NCI-H748 (cell line): ENCODE measurements around the gene SNX2.
"Not testable (repeated sequence)": the region's sequence is repeated elsewhere in the genome, so short reads cannot be mapped to it uniquely, and the experiment has no call there.

Experiments
- DNase-seq: peaks from one replicate; lab custom pipeline; 2025; ENCODE audit not compliant: unreplicated experiment; lab: John Stamatoyannopoulos, UW

The SNX2 gene, protein sequence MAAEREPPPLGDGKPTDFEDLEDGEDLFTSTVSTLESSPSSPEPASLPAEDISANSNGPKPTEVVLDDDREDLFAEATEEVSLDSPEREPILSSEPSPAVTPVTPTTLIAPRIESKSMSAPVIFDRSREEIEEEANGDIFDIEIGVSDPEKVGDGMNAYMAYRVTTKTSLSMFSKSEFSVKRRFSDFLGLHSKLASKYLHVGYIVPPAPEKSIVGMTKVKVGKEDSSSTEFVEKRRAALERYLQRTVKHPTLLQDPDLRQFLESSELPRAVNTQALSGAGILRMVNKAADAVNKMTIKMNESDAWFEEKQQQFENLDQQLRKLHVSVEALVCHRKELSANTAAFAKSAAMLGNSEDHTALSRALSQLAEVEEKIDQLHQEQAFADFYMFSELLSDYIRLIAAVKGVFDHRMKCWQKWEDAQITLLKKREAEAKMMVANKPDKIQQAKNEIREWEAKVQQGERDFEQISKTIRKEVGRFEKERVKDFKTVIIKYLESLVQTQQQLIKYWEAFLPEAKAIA

DNA sequence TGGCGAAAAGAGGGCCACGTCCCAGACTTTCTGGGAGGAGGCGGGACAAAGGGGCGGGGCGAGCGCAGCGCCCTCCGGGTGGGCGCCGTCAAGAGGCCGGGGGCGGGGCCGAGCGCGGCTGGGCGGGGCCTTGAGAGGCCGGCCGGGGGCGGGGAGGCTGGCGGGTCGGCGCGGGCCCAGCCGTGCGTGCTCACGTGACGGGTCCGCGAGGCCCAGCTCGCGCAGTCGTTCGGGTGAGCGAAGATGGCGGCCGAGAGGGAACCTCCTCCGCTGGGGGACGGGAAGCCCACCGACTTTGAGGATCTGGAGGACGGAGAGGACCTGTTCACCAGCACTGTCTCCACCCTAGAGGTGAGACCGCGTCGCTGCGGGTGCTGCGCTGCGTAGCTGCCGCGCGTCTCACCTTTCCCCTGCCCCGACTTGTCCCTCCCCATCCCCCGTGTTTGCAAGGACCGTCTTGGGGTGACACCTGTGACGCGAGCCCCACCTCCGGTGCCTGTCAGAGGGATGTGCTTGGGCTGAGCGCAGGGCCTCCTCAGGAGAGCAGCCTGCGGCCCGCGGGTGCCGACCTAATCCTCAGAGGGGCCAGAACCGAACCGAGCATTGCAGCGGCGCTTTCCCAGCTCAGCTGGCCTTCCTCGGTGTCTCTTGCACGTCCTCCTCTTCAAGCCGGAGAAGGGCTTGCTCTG, at the start of gene SNX2:
Gene SNX2 (plus strand): TSS at position 220 of the 689 bp plus-strand sequence. CDS start 24 bp downstream, at position 244.
- peak; percentile 90 for DNase-seq

DNA sequence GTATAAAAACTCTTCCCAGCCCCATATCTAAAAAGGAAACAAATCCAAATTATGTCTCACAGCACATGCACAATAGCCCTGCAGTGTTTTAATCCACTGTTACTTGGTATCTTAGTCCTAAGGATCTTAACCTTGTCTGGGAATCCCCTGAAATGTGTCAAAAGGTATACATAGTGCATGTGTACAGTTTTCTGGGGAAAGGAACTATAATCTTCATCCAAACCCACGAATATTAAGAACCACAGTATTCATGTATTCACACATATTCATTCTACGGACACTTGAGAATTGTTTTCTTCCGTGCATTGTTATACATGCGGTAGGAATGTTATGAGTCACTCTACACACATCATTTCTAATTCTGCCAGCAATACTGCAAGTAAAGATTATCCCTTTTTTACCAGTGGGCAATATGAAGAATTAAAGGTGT, 47.8 kb upstream of the SNX2 start:
- no peak for DNase-seq

DNA sequence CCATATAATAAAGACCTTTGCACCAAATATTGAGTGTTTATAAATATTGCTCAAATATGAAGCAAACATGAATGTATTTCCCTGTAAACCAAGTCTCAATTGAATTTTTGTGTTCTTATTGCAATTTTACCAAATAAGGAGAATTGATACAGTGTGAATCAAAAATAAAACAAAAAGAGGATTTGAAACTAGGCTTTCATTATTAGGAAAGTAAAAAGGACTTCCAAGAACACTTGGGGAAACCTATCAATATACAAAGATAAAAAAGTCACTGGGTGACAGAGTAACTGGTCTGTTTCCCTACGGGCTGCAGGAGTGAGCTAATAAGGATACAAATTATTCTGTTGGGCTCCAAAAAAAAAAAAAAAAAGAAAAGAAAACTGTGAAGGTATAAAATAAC, 44.8 kb upstream of the SNX2 start:
- no peak for DNase-seq

DNA sequence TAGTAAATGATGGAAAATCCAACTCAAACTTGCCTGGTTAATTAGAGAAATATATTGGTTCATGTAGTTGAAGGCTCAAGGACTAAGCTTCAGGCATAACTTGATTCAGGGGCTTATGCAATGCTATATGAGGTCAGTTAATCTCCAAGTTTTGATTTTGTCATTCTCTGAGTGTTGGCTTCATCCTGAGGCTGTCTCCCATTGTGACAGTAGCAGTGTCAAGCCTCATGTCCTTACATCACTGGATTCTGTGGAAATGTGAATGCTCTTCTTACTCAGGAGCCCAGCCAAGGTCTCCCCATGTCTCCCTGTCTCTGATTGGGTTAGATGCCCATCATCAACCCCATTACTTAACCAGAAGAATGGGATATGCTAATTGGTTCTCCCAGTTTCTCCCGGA, 44.4 kb upstream of the SNX2 start:
- DNase-seq, result no peak

DNA sequence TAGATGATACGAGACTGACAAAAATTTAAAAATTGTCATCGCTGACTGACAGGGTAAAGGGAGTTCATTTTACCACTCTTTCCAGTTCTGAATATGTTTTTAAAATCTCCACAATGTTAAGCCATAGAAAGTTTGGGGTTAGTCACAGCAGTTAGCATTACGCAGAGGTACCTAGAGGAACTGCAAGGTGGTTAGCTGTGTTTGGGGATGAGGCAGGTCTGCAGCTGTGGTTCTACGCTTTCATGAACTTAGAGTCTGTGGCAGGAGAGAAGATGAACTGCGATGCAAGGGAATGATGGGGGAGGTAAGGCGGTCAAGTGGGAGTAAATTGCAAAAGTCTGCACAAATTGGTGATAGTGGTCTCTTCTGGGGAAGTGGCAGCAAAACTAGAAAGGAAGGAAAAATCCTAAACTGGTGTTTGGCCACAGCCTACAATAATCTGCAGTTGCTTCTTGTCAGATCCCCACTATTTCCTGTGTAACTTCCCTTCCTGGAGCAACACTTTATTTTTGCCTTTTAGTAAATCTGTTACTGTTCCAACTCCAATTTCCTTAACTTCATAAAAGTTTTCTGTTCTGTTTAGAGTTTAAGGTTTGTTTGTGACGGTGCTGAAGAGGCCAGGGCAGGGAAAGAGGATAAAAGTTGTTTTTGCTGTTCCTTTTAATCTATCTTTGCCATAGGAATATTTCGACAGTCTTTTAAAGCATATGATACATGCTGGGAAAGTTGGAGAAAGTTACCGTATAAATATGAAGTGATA, 38.6 kb upstream of the SNX2 start:
- no peak for DNase-seq

DNA sequence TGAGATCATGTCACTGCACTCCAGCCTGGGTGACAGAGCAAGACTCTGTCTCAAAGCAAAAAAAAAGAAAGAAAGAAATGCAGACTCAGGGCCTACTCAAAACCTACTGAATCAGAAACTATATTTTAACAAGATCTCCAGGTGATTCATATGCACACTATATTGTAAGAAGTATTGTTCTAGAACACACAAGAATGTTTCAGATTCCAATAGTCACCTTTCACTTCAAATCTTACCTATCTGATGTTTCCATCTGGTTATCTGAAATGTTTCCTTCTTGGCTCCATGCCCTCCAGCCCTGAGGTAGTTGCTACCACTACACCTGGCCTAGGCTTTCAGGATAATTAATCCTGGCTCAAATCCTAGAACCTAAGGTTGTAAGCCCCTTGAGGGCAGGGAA, 36.8 kb upstream of the SNX2 start:
- no peak for DNase-seq

DNA sequence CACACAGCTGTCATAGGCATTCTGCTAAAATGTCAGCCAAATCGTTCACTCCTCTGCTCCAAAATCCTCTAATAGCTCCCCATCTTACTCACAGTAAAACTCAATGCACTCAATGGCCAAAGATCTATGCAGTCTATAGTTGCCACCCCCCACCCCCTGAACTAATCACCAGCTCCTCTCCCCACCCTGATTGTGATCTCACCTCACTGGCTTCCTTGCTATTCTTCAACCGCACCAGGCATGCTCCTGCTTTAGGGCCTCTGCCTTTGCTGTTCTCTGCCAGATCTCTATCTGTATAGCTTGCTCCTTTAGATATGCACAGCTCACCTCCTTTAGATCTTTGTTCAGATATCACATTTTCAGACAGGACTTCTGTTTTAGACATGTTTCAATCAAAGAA, 33.2 kb upstream of the SNX2 start:
- DNase-seq, result no peak

DNA sequence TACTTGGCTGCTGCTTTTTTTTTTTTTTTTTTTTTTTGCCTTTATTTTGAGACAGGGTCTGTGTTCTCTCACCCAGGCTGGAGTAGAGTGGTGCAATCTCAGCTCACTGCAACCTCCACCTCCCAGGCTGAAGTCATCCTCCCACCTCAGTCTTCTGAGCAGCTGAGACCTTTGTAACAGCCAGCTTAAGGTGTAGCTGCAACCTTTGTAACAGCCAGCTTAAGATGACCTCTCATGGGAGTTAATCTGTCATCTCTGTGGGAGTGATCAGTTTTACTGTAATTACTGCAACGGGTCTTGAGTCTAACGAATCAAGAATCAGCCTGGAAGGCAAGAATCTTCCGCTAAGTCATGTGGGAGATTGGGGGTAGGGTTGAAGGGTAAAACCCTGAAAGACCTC, 31.6 kb upstream of the SNX2 start:
- DNase-seq, result no peak

DNA sequence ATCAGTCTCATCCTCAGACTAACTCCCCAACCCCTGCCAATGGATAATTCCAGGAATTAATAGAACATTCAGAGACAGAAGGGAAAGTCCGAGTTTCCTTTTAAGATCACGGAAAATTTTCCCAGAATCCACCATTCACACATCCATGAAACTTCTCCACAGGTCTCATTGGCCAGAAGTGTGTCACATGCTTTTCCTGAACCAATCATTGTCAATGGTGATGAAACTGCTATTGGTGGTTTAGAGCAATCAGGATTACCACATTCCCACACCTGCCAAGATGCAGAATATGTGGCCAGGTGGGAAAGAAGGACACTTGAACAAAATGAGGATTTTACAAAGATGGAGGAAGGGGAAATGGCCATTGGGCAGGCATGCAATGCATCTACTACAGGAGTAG, 29.3 kb upstream of the SNX2 start:
- DNase-seq, result no peak

DNA sequence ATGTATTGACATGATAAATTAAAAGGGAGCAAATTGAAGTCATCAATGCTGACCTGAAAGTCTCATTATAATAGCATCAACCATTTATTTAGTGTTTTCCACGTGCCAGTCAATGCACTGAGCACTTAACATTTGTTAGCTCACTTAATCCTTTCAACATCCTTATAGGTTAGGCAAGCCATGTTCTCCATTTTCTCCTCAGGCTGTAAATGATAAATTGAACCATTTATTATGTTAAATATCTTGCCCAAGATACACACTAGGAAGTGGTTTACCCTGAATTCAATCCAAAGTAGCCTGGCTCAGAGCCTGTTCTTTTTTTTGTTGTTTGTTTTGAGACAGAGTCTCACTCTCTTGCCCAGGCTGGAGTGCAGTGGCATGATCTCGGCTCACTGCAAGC, 25.0 kb upstream of the SNX2 start:
- DNase-seq, result no peak

DNA sequence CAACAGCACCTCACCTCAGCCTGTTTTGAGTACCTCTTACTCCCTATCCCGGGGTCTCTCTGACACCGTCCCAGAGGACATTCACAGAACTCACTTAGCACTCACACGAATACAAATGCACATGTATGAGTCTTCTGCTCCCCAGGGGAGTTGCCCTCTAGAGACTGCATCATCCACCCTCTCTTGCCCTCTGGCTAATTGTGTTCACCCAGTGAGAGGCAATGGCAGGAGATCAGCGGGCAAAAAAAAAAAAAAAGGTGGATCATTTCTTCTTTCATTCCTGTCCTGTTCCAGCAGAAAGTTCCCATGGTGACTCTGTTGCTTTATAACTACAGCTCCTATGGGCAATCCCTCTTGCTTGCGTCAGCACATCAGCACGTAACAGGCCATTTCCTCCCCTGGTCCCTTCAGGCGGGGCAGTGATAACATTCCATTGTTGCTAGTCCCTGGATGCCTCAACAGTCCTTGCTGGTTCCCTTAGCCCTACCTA, 23.5 kb upstream of the SNX2 start:
- DNase-seq, result no peak

DNA sequence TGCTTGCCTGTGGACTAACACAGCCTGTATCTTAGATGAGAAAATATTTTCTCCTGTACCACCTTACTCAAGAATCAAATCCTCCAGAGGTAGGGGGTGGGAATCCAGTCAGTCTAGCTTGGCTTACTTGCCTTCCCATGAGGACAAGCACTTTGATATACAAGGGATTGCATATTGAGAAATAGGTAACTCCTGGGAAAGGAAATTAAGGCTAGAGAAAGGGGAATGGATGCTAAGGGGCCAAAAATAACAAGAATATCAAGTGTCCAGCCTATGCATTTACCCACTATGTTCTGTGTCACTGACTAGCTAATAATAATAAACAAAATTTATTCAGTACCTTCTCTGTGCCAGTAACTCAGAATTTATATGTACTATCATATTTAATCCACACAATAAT, 21.4 kb upstream of the SNX2 start:
- no peak for DNase-seq

DNA sequence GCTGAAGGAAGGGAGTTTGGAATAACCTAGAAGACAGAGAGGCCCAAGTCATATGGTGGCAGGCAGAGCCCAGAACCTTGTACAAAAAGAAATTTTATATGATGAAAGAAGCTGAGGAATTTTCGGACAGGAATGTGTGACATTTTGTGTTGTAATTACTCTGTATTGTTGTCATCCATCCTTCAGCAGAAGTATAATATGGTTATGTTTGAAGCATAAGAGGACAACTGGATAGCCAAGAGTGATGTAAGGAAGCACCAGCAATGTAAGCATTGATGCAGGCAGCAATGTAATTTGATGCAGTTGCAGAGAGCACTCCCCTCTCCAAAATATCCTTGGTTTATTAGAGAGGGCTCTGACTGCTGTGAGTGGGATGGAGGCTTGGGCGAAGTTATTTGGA, 19.1 kb upstream of the SNX2 start:
- DNase-seq, result no peak

DNA sequence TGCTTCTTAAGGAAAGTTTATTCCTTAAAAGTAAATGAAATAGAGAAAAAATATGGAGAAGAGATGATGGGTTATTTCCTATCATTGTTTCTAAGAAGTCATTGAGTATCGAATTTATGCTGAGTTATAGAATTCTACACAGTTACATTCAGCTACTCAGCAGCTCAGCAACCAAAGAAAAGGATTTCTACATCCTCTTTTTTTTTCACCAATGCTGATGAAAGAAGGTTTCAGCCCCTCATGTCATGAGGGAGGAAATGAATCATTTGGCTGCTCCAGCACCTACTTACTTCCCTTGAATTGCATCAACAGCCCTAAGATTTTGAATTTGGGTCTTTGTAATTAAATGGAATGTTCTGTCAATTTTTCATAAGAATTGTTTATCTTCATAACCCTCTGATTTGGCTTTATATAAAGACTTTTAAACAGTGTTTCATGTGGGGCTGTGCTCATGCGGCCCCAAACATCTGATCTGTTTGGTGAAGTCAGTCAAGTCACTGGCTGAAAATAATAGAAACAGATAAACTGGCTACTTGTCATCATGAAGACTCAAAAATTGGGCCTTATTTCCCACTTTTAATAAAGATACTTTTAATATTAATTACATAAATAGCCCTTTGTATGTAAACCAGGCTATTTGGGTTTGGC, 18.5 kb upstream of the SNX2 start:
- no peak for DNase-seq

DNA sequence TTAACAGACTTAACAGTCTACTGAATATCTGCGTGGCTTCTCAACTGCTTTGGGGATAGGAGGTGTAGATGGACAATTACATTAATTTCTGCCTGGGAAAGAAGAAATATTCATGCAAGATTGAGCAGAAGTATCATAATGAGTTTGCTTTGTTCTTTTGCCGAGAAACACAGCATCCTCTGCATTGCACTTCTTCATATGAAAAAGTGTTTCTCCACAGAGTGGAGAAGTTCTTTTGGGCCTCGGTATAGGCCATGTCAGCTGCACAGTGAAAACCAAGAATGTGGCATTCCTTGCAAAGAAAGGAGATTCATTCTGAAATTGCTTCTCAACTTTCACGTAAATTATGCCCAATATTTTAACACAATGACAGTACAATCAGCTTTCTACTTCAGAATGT, 17.6 kb upstream of the SNX2 start:
- DNase-seq, result no peak

DNA sequence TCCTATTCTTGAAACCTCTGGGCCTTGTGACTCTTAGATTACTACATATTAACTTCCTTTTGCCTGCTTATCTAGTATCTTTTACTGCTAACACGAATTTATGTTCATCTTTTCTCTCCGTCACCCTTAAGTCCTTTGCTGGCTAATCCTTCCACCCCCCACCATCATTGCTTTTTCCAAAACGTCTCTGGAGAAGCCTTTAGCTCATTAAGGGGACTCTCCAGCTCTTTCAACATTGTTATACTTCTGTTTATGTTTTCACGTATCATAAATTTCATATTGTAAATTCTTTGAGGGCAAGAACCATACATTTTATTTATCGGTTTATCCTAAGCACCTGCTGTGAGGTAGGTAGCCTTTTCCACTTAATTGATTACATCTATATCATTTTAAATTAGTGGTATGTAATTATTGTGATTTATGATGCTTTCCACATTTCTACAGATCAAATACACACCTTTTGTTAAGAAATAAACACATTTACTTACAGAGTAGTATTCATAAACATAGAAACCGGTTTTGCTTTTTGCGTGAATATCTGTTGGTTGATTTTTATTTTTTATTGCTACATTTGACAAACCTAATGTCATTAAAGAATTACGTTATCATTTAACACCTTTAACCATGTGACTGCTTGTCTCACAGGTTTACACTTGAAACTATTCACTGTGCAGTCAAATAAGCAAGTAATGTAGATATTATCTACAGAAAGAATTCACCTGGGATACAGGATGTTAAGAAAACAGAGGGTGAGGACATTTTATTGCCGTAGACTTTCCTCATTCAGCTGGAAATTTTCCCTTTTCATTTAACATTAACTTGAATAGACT, 15.4 kb upstream of the SNX2 start:
- peak; percentile 55 for DNase-seq

DNA sequence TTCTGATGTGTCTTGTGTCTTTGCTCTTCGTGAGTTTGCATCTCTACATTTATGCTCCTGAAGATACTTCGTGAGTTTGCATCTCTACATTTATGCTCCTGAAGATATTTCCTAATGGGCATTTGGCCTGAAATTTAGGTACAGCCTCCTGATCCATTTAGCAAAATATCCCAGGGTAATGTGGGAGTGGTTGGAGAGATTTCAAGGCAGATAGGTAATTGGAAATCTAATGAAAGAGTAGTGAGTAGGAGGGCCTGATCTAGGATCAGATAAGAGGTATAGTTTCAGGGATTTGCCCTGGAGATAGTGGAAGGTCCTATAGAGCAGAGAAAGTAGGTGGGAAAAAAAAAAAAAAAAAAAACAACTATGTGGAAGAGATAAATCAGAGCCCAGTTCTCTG, 14.6 kb upstream of the SNX2 start:
- no peak for DNase-seq

DNA sequence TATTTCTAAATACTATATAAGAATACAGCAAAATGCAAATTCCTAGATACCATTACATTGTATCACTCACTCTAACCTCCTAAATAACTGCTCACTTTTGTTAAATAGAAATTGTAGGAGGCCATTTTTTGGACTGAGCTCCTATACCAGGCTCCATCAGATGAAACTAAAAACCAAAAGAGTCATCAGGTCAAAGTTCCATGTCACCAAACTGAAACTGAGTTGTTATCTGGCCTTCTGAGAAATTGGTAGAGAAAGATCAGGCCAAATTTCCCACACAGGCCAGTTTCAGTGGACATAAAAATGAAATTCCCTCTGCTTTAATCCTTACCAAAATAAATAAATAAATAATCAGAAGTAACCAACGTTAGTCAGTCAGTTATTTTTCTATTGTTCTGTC, 13.8 kb upstream of the SNX2 start:
- DNase-seq, result no peak

DNA sequence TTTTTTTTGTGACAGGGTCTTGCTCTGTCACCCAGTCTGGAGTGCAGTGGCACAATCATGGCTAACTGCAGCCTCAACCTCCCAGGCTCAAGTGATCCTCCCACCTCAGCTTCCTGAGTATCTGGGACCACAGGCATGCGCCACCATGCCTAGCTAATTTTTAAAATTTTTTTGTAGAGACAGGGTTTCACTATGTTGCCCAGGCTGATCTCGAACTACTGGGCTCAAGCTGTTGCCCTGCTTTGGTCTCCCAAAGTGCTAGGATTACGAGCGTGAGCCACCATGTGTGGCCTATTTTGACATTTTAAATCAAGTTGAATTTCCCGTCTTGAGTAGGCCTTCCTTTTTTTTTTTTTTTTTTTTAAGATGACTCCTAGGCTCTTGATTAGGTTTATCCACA, 13.0 kb upstream of the SNX2 start:
- not testable (repeated sequence) for DNase-seq

DNA sequence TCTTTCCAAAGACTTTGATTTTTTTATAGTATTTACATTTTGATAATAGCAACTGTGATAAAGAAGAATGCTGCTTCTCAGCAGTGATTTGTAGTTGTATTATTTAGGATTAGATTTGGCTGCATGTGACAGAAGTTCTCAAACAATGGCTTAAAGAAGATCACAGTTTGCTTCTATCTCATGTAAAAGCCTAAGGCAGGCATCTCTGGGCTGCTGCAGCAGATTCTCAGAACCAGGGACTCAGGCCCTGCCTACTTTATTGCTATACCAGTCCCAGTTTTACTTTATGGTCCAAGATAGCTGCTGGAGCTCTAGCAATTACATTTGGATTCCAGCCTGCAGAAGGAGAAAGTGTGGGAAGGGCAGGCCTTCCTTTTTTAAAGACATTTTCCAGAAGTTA, 8.8 kb upstream of the SNX2 start:
- no peak for DNase-seq
